ENCODE measurements around the gene TRIM24. TPM values are rescaled to one million over a fixed set of nuclear protein-coding genes. Genes with fewer than 3 reads are reported as not detected.
A peak's percentile ranks its signal among the peaks of the same experiment; 100 is the strongest.

Gene TRIM24
- total RNA-seq, 1 experiment from 2014 or later, result 10.2 TPM

DNA sequence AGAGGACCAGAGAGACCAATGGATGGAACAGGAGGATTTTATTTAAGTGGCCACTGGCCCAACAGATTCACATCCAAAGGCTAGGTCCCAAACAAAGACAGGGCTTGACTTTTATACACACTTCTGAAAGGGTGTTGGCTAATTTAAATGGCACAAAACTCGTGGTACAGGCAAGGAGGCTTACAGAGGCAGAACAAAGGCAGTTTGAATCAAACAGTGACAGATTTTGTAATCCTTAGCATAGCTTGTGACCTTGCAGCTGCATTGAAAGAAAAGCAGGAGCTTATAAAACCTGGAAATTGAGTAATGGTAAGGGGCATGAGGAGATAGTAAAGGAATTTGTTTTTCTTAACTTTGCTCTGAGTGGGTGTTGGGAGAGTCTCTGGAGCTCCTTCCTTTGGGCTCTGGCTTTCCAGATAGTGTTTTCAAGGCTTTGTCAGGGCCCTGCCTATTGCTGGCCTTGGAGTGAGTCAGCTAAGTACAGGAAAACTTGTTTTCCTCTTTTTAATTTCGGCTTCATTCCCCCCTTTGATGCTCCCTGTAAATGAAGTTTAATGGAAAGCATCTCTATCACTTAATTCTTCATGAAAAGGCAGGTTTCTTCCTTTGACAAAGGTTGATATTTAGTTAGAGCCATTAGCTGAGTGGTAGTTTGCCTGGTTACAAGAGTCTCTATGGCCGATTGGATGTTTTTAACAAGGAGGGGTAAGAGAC, 96.9 kb downstream of the TRIM24 start:
- peaks cover 53% of the 10 kb centered on the region for H3K36me3 Mint-ChIP-seq (ENCODE audit: insufficient read depth, unreplicated experiment)
- H3K27ac Mint-ChIP-seq (ENCODE audit: low read depth, unreplicated experiment), result no peak overlapping the region
- no peaks in the 10 kb centered on the region for H3K4me1 Mint-ChIP-seq (ENCODE audit: insufficient read depth, unreplicated experiment)
- DNase-seq (ENCODE audit: unreplicated experiment), result no peak
- TF ChIP-seq, protein P1, sequence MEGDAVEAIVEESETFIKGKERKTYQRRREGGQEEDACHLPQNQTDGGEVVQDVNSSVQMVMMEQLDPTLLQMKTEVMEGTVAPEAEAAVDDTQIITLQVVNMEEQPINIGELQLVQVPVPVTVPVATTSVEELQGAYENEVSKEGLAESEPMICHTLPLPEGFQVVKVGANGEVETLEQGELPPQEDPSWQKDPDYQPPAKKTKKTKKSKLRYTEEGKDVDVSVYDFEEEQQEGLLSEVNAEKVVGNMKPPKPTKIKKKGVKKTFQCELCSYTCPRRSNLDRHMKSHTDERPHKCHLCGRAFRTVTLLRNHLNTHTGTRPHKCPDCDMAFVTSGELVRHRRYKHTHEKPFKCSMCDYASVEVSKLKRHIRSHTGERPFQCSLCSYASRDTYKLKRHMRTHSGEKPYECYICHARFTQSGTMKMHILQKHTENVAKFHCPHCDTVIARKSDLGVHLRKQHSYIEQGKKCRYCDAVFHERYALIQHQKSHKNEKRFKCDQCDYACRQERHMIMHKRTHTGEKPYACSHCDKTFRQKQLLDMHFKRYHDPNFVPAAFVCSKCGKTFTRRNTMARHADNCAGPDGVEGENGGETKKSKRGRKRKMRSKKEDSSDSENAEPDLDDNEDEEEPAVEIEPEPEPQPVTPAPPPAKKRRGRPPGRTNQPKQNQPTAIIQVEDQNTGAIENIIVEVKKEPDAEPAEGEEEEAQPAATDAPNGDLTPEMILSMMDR (IDR thresholded peaks at IDR 0.05; ENCODE audit: unreplicated experiment), result no peak
- POLR2A ChIA-PET, result no interaction called here
- no peaks in the 10 kb centered on the region for H3K27me3 Mint-ChIP-seq (ENCODE audit: insufficient read depth, unreplicated experiment)
- BruUV-seq (replicated peaks), result no TSS peak
- H3K9me3 Mint-ChIP-seq (ENCODE audit: unreplicated experiment), result peaks cover 20% of the 10 kb centered on the region
- intact Hi-C loops (cut with micrococcal nuclease), result no loop called here
- H3K4me3 Mint-ChIP-seq (ENCODE audit: unreplicated experiment), result no peak overlapping the region
- CTCF ChIA-PET, result no interaction called here

DNA sequence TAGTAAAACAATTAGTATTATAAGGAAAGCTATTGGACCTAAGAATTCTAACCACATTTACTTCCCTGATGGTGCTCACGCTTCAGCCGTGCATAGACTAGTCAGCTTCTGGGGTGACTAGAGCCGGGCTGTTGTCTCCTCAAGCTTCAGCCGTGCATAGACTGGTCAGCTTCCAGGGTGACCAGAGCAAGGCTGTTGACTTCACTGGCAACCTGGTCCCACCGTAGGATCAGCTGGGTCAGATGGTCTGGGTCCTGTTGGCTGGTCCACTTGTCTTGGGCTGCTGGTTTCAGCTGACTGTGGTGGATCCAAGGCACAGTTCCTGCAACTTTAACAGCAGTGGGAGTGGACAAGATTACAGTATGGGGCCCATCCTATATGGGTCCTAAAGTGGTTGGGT, 99.4 kb downstream of the TRIM24 start:
- CTCF ChIA-PET, result interaction anchor here (0.6 kb wide), 2 partner anchors 386 to 1113 kb away, joined by 3 read pairs; no protein-coding TSS in a partner anchor
- intact Hi-C loops (cut with micrococcal nuclease), result no loop called here
- H3K4me3 Mint-ChIP-seq (ENCODE audit: unreplicated experiment), result no peak overlapping the region
- no peaks in the 10 kb centered on the region for H3K27me3 Mint-ChIP-seq (ENCODE audit: insufficient read depth, unreplicated experiment)
- H3K36me3 Mint-ChIP-seq (ENCODE audit: insufficient read depth, unreplicated experiment), result peaks cover 50% of the 10 kb centered on the region
- no peak for DNase-seq (ENCODE audit: unreplicated experiment)
- no TSS peak for BruUV-seq (replicated peaks)
- no peak overlapping the region for H3K27ac Mint-ChIP-seq (ENCODE audit: low read depth, unreplicated experiment)
- H3K4me1 Mint-ChIP-seq (ENCODE audit: insufficient read depth, unreplicated experiment), result no peaks in the 10 kb centered on the region
- H3K9me3 Mint-ChIP-seq (ENCODE audit: unreplicated experiment), result peaks cover 32% of the 10 kb centered on the region
- POLR2A ChIA-PET, result no interaction called here
- TF ChIP-seq, protein P1 (IDR thresholded peaks at IDR 0.05; ENCODE audit: unreplicated experiment), result no peak

DNA sequence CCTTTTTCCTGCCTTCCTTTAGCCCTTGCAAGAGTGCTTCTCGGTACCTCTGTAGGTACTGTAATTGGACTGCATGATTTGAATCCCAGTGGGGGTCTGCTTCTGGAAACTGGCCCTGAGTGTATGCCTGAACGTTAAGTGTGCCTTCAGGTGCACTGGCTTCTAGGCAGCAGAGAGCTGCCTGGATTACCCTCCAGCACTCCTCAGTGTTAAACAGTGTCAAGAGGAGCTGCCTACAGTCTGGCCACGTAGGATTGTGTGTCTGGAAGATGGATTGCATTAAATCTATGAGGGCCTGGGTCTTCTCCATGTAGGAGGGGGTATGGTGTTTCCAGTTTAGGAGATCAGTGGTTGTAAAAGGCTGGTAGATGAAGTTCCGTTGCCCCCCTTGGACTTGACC, 103.7 kb downstream of the TRIM24 start:
- CTCF ChIA-PET, result interaction anchor here (0.5 to 0.7 kb wide), 2 partner anchors 175 to 1159 kb away, joined by 3 read pairs; no protein-coding TSS in a partner anchor
- no peaks in the 10 kb centered on the region for H3K27me3 Mint-ChIP-seq (ENCODE audit: insufficient read depth, unreplicated experiment)
- no TSS peak for BruUV-seq (replicated peaks)
- intact Hi-C loops (cut with micrococcal nuclease), result no loop called here
- POLR2A ChIA-PET, result no interaction called here
- TF ChIP-seq, protein P1 (IDR thresholded peaks at IDR 0.05; ENCODE audit: unreplicated experiment), result no peak
- peaks cover 32% of the 10 kb centered on the region for H3K9me3 Mint-ChIP-seq (ENCODE audit: unreplicated experiment)
- no peaks in the 10 kb centered on the region for H3K4me1 Mint-ChIP-seq (ENCODE audit: insufficient read depth, unreplicated experiment)
- peaks cover 49% of the 10 kb centered on the region for H3K36me3 Mint-ChIP-seq (ENCODE audit: insufficient read depth, unreplicated experiment)
- DNase-seq (ENCODE audit: unreplicated experiment), result no peak
- H3K27ac Mint-ChIP-seq (ENCODE audit: low read depth, unreplicated experiment), result no peak overlapping the region
- no peak overlapping the region for H3K4me3 Mint-ChIP-seq (ENCODE audit: unreplicated experiment)

DNA sequence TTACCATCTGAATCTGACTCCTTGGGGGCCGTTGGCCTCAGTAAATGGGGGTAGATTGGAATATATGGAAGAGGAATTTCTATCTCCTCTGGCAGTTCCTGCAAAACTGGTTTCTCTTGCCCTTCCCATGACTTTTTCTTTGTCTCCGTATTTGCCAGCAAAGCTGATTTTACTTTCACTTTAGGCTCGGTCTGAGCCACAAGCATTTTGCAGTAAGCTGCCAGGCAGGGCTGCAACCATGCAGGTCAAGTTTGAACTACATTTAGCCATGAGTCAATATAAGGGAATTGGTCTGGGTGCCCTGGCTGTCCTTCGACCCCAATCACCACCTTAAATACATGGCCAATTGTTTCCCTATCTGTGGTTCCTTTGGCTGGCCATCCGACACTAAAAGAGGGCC, 104.3 kb downstream of the TRIM24 start:
- peak overlapping the region; percentile 25 for H3K4me3 Mint-ChIP-seq (ENCODE audit: unreplicated experiment)
- CTCF ChIA-PET, result interaction anchor here (0.5 to 0.7 kb wide), 2 partner anchors 175 to 1159 kb away, joined by 3 read pairs; no protein-coding TSS in a partner anchor

More for the DNA sequence above, 104.3 kb downstream of the TRIM24 start:
- Mint-ChIP-seq H3K4me1 (ENCODE audit: insufficient read depth, unreplicated experiment) (no peaks in the 10 kb centered on the region), H3K9me3 (ENCODE audit: unreplicated experiment) (peaks cover 28% of the 10 kb centered on the region), H3K27ac (ENCODE audit: low read depth, unreplicated experiment) (no peak overlapping the region), H3K27me3 (ENCODE audit: insufficient read depth, unreplicated experiment) (no peaks in the 10 kb centered on the region), H3K36me3 (ENCODE audit: insufficient read depth, unreplicated experiment) (peaks cover 54% of the 10 kb centered on the region)
- POLR2A ChIA-PET, result no interaction called here
- no peak for DNase-seq (ENCODE audit: unreplicated experiment)
- intact Hi-C loops (cut with micrococcal nuclease), result no loop called here
- TF ChIP-seq, protein P1 (IDR thresholded peaks at IDR 0.05; ENCODE audit: unreplicated experiment), result no peak
- BruUV-seq (replicated peaks), result no TSS peak
